GM11168 (cell line): ENCODE results near the gene AK8.

ENCODE experiments used
- in situ Hi-C: fragments of 300-500 bp; cut with MboI; formaldehyde crosslinking; loops from one replicate; pipeline ENCODE4 v1.12.0; 2022; ENCODE audit warnings: low sequenced_read_pairs; ENCODE audit not compliant: unreplicated experiment

The AK8 gene

GRCh38 chr9:132862533-132862932 is 15.6 kb downstream of the AK8 start:
- in situ Hi-C loops: no loop called here

DNA sequence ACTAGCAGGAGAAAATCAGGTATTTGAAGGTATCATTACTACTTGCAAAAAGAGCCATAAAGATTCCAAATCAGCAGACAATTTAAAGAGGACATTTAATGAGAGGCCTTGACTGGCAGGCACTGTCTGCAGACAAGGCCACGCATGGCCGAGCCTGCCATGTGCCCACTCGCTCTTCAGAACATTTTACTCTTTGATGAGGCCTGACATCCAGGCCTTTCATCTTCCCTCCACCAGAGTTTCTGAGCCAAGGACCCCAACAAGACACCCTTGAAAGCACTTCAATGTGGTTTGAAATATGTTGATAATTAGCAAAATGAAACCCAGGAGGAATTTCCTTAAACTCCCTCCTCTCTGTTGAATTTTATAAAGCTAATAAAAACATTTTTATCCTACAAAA is 16.4 kb downstream of the AK8 start:
- in situ Hi-C loops: no loop called here

DNA sequence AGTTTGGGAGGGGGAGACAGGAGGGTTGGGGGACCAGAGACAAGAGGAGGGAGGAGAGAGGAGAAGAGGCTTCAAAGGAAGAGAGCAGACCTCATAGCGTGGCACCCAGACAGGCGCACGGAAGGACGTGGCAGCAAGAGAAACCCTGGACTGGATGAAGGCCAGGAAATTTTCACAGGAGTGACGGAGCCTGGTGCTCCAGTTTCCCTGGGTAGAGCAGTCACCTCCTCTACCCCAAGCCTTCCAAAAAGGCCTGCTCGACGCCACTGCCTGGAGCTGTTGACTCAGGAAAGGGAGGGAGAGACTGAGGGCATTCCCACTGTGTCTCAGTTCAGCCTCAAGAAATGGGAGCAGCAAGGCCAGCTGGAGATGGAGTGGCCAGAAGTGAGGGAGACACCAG is 19.3 kb downstream of the AK8 start:
- in situ Hi-C loops: no loop called here

DNA sequence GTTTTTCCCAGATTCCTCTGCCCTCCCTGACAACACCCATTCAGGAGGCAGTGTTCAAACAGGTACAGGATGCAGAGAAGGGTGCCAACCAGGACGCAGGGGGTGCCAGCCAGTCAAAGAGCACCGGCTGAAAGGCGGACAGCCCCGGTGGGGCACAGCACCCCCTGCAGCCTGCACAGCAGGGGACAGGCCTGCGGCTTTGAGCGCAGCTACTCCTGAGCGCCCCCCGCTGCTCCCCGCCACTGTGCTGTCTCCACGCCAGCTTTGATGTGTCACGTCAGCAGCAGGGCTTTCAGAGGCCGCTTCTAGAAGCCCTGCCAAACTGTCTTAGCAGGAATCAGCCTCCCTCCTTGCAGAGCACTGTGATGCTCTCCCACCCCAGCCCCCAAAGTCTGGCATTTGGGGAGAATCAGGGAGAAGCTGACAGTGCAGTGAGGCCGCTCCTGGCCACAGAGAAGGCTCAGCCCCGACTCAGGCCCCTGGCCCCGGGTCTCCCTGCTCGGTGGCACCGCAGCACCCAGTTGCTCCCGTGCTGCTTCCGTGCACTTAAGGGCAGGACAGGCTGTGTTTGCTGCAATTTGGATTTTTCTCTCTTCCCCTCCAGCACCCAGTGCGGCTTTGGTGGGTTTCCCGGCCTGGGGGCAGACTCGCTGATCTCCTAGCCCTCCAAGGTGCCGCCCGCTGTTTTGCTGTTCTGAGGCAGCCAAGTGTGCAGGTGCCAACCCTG is 20.3 kb downstream of the AK8 start:
- in situ Hi-C loops: no loop called here

GRCh38 chr9:132857031-132857430 is 21.1 kb downstream of the AK8 start:
- in situ Hi-C loops: no loop called here

- in situ Hi-C loops: no loop called here
Observed at GRCh38 chr9:132855904-132856303, 22.2 kb downstream of the AK8 start.

DNA sequence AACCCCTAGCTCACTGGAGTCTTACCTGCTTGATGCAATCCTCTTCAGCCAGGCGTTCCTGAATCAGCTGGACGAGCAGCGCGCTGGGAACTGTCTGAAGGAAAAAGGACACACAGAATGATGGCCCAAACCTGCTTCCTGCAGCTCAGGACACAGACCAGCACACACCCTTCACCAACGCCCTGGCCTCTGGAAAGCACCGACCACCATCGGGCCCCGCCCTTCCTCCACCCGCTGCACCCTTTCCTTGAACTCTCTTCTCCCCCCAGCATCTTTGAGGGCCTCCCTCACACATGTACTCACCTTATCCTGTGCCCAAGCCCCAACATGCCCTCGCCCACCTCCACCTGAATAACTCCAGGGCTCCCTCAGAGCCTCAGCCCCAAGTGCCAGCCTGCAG is 23.3 kb downstream of the AK8 start:
- in situ Hi-C loops: no loop called here

DNA sequence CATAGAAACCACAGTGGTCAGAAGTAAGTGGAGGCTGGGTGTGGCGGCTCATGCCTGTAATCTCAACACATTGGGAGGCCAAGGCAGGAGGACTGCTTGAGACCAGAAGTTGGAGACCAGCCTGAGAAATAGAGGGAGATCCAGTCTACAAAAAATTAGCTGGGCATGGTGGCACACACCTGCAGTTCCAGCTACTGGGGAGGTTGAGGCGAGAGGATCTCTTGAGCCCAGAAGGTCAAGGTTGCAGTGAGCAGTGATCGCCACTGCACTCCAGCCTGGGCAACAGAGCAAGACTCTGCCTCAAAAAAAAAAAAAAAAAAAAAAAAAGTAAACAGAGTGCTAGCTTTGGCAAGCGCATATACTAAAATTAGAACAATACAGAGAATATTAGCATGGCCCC is 24.6 kb downstream of the AK8 start:
- in situ Hi-C loops: no loop called here

DNA sequence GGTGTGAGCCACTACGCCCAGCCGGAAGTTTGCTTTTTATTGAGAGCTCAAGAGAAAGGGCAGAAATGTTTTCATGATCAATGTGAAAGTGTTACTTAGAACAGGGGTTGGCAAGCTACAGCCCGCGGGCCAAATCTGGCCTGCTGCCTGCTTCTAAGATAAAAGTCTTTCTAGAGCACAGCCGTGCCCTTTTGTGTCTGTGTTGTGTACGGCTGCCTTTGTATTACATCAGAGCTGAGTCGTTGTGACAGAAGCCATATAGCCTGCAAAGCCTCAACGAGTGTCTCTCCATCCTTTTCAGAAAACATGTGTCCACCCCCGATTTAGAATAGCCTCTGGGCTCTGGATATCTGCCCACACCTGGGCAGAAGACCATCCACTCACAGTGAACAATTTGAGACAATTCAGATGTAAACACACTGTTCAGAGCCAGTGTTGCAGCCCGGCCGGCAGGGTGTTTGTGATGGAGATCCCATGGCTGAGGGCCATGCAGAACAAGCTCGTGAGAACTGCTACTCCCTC is 28.8 kb downstream of the AK8 start:
- in situ Hi-C loops: no loop called here

GRCh38 chr9:132846918-132847515 is 31.1 kb downstream of the AK8 start:
- in situ Hi-C loops: no loop called here

DNA sequence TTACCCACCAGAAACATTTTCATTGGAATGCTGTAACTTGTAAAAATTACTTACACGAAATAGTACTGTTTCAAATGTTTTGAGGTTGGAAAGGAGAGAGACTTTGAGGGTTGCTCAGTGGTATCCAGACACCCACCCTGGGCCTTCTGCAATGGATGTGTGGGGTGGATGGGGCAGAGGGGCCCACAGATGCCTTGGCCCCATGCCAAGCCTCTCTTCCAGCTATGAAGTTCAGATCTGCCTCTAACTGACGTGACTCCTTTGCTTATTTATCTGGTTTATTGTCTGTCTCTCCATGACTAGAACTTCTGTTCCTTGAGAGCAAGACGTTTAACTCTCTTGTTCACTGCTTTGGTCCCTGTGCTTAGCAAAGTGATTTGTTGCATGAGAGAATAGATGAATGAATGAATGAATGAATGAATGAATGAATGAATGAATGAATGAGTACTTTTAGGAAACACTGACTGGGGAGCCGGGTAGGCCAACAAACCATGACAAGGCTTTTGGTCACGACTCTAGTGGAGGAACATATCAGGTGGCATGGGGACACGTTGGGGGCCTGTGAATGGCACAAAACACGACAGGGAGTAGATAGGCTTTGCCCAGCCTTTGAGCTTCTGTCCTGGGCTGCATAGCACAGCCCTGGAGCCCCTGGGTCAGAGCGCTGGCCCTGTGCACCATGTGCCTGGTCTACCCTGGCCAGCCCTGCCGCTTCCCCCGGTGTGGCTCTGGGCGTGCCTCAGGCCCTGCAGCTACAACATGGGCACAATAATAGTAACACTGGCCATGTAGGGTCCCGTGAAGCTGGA is 31.8 kb downstream of the AK8 start:
- in situ Hi-C loops: no loop called here

- in situ Hi-C loops: no loop called here
Observed at GRCh38 chr9:132842124-132843044, 35.7 kb downstream of the AK8 start.

DNA sequence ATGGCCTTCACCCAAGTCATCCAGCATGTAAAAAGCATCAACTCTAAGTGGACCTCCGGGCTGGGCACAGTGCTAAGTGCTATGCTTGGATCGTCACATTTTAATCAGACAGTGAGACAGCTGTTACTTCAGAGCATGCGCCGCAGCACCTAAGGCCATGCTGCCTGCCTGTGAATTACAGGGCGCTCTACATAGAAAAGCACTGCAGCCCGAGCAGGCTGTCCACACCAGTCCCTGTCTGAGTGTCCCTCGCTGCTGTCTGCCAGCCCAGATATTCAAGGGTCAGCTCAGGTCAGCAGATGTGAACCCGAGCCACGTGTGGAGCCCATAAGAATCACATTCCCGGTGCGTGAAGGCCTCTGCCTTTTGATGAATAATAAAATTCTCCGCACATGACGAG is 37.1 kb downstream of the AK8 start:
- in situ Hi-C loops: no loop called here

GRCh38 chr9:132838291-132838690 is 39.8 kb downstream of the AK8 start:
- in situ Hi-C loops: no loop called here

GRCh38 chr9:132837501-132838286 is 40.4 kb downstream of the AK8 start:
- in situ Hi-C loops: no loop called here

- in situ Hi-C loops: no loop called here
Observed at GRCh38 chr9:132834343-132834742, 43.7 kb downstream of the AK8 start.

DNA sequence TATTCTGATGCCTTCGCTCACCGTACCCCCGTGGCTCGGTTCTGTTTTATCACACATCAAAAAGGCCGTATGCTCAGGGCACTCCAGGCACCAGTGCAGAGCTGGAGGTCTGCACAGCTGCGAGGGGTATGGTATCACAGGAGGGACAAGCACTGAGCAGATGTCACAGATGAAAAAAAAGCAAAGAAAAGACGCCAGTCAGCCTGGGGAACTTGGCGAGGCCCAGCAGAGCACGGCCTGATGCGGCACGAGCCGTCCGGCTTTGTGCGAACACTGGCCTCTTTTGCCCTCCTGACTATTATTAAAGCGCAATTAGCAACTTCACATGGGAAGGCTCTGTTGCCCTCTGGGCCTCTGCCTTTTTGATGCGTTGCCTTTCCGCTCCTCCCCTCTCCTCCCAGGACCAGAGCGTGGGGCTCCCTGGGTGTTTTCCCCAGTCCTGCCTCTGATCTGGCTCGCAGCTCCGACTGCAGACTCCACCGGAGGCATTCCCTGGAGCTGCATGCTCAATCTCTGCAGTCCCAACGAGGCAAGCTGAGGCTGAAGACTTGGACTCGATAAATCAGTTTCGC is 44.4 kb downstream of the AK8 start:
- in situ Hi-C loops: no loop called here

- in situ Hi-C loops: no loop called here
Observed at GRCh38 chr9:132832171-132832881, 45.8 kb downstream of the AK8 start.
